H1 (cell line): ENCODE results near the gene FFAR2. TPM values are rescaled to one million over a fixed set of nuclear protein-coding genes. Genes with fewer than 3 reads are reported as not detected.

Source experiments
- CTCF ChIA-PET: fragments of 300-600 bp; sonication (Branson Sonifier 250); formaldehyde crosslinking; loops from one replicate; lab custom pipeline; 2021; ENCODE audit not compliant: partially characterized antibody; lab: Charles Lee
- POLR2A ChIA-PET: fragments of 300-600 bp; sonication (Branson Sonifier 250); formaldehyde crosslinking; loops from one replicate; lab custom pipeline; 2021; ENCODE audit warnings: inconsistent platforms; ENCODE audit not compliant: partially characterized antibody; lab: Charles Lee
- DNase-seq, 2 experiments: peaks; one replicate each; pipeline versions ENCODE4 v3.0.0 to v3.0.0-alpha.2; 2010 to 2022; ENCODE audit warnings: low spot score in 2 of 2, low read depth in 1 of 2, mixed read lengths in 1 of 2
- FAIRE-seq: peaks from 2 replicates; lab custom pipeline; 2011; peaks lifted over from hg19 to GRCh38; lab: Jason Lieb, UNC
- H2AFZ ChIP-seq: 2 replicates; pipeline ENCODE4 v1.8.1; 2012; ENCODE audit warnings: low read length, inconsistent platforms
- H2AK5ac ChIP-seq: 2 replicates; pipeline ENCODE4 v1.6.1; 2013; ENCODE audit warnings: low read depth, low read length
- H2BK120ac ChIP-seq: replicated peaks from 2 replicates; pipeline ENCODE3; 2013; ENCODE audit warnings: low read depth, low read length, inconsistent platforms
- H2BK12ac ChIP-seq: 2 replicates; pipeline ENCODE4 v1.6.1; 2013; ENCODE audit warnings: low read depth, low read length
- H2BK15ac ChIP-seq: 2 replicates; pipeline ENCODE4 v1.6.1; 2013; ENCODE audit warnings: low read length
- H2BK20ac ChIP-seq: 2 replicates; pipeline ENCODE4 v1.6.1; 2013; ENCODE audit warnings: low read length
- H2BK5ac ChIP-seq: 2 replicates; pipeline ENCODE4 v1.6.1; 2013; ENCODE audit warnings: low read depth, low read length
- H3K14ac ChIP-seq: 2 replicates; pipeline ENCODE4 v1.6.1; 2013; ENCODE audit warnings: inconsistent platforms; ENCODE audit not compliant: insufficient read length
- H3K18ac ChIP-seq: 2 replicates; pipeline ENCODE4 v1.6.1; 2013; ENCODE audit warnings: low read length; ENCODE audit errors: extremely low read depth
- H3K23ac ChIP-seq: 2 replicates; pipeline ENCODE4 v1.6.1; 2013; ENCODE audit warnings: inconsistent platforms; ENCODE audit not compliant: insufficient read length
- H3K23me2 ChIP-seq: 2 replicates; pipeline ENCODE4 v1.6.1; 2013; ENCODE audit warnings: low read depth, low read length
- H3K27ac ChIP-seq: 2 replicates; pipeline ENCODE4 v1.6.1; 2011; ENCODE audit warnings: low read depth, low read length, inconsistent platforms
- H3K27me3 ChIP-seq, 4 experiments: replicated peaks in 1 of 4; 1 replicate in 1 of 4; 2 replicates in 3 of 4; pipeline versions ENCODE4 v1.6.1 to v1.8.1; 2011 to 2013; ENCODE audit warnings: low read length in 3 of 4, mild to moderate bottlenecking in 3 of 4, inconsistent platforms in 2 of 4, mixed read lengths in 2 of 4, moderate library complexity in 1 of 4; ENCODE audit not compliant: control insufficient read depth in 3 of 4, insufficient read depth in 3 of 4; ENCODE audit errors: extremely low read depth in 1 of 4
- H3K36me3 ChIP-seq, 4 experiments: 2 replicates each; pipeline versions ENCODE4 v1.6.1 to v1.8.1; 2011 to 2013; ENCODE audit warnings: mild to moderate bottlenecking in 4 of 4, low read length in 3 of 4, moderate library complexity in 2 of 4, control low read depth in 1 of 4, inconsistent platforms in 1 of 4; ENCODE audit not compliant: insufficient read depth in 4 of 4, control insufficient read depth in 2 of 4
- H3K4ac ChIP-seq: replicated peaks from 2 replicates; pipeline ENCODE3; 2013; ENCODE audit warnings: low read length, low read depth, mixed read lengths, inconsistent platforms; ENCODE audit not compliant: insufficient read length
- H3K4me1 ChIP-seq, 4 experiments: replicated peaks in 1 of 4; 1 replicate in 1 of 4; 2 replicates in 3 of 4; pipeline versions ENCODE4 v1.6.1 to v1.8.1; 2011 to 2013; ENCODE audit warnings: low read length in 3 of 4, inconsistent platforms in 2 of 4, mixed read lengths in 1 of 4; ENCODE audit not compliant: insufficient read depth in 4 of 4, control insufficient read depth in 3 of 4
- H3K4me2 ChIP-seq, 2 experiments: 2 replicates each; pipeline versions ENCODE4 v1.6.1 to v1.8.1; 2011 to 2013; ENCODE audit warnings: low read depth in 2 of 2, low read length in 2 of 2, control low read depth in 1 of 2, inconsistent platforms in 1 of 2, mild to moderate bottlenecking in 1 of 2; ENCODE audit not compliant: insufficient read depth in 1 of 2
- H3K4me3 ChIP-seq, 4 experiments: fragments of 200-600, 300-600 bp in 1 of 4; sonication (generic), shearing (Covaris generic), sonication (Bioruptor Twin) in 1 of 4; 2 replicates each; pipeline versions ENCODE4 v1.5.1 to v1.8.1; 2011 to 2016; ENCODE audit warnings: low read length in 4 of 4, low read depth in 3 of 4, control low read depth in 2 of 4, inconsistent platforms in 2 of 4, mild to moderate bottlenecking in 2 of 4, mixed read lengths in 1 of 4, moderate library complexity in 1 of 4; ENCODE audit not compliant: insufficient read depth in 2 of 4; ENCODE audit errors: extremely low read depth in 1 of 4
- H3K56ac ChIP-seq: replicated peaks from 2 replicates; pipeline ENCODE3; 2013; ENCODE audit warnings: low read depth, mild to moderate bottlenecking, mixed read lengths, low read length, inconsistent platforms; ENCODE audit not compliant: insufficient read length
- H3K79me1 ChIP-seq: 2 replicates; pipeline ENCODE4 v1.6.1; 2013; ENCODE audit warnings: low read depth, low read length, control low read depth
- H3K79me2 ChIP-seq, 2 experiments: 2 replicates each; pipeline versions ENCODE4 v1.6.1 to v1.8.1; 2012 to 2013; ENCODE audit warnings: low read length in 2 of 2, mild to moderate bottlenecking in 2 of 2, inconsistent platforms in 1 of 2; ENCODE audit not compliant: insufficient read depth in 2 of 2, control insufficient read depth in 1 of 2
- H3K9ac ChIP-seq, 4 experiments: replicated peaks in 1 of 4; 1 replicate in 1 of 4; 2 replicates in 3 of 4; pipeline versions ENCODE4 v1.6.1 to v1.8.1; 2011 to 2013; ENCODE audit warnings: low read depth in 3 of 4, low read length in 3 of 4, control low read depth in 2 of 4, mild to moderate bottlenecking in 2 of 4, moderate library complexity in 2 of 4, inconsistent platforms in 1 of 4; ENCODE audit errors: extremely low read depth in 1 of 4
- H3K9me3 ChIP-seq, 2 experiments: 2 replicates each; pipeline versions ENCODE4 v1.6.1 to v1.8.1; 2012 to 2013; ENCODE audit warnings: mild to moderate bottlenecking in 2 of 2, moderate library complexity in 2 of 2, control low read depth in 1 of 2, inconsistent platforms in 1 of 2, low read depth in 1 of 2, low read length in 1 of 2, mixed read lengths in 1 of 2; ENCODE audit not compliant: insufficient read depth in 2 of 2
- H4K20me1 ChIP-seq, 2 experiments: replicated peaks in 1 of 2; 2 replicates each; pipeline versions ENCODE3 to v1.8.1; 2011 to 2013; ENCODE audit warnings: inconsistent platforms in 2 of 2, low read length in 2 of 2, mild to moderate bottlenecking in 1 of 2; ENCODE audit not compliant: insufficient read depth in 2 of 2, control insufficient read depth in 1 of 2
- H4K5ac ChIP-seq: 2 replicates; pipeline ENCODE4 v1.6.1; 2013; ENCODE audit warnings: low read length, low read depth, mixed read lengths, inconsistent platforms; ENCODE audit not compliant: insufficient read length
- H4K8ac ChIP-seq: 2 replicates; pipeline ENCODE4 v1.8.0; 2013; ENCODE audit warnings: mild to moderate bottlenecking, moderate library complexity, low read length, inconsistent platforms; ENCODE audit not compliant: insufficient read depth; ENCODE audit errors: extremely low read depth
- H4K91ac ChIP-seq: replicated peaks from 2 replicates; pipeline ENCODE3; 2013; ENCODE audit warnings: low read length, mixed read lengths, inconsistent platforms; ENCODE audit not compliant: insufficient read length
- CBX5 ChIP-seq: fragments of 300-800, 300-1000 bp; sonication (generic); IDR thresholded peaks from 2 replicates; pipeline ENCODE4 v1.7.1; 2016; ENCODE audit warnings: antibody characterized with exemption, low read length, low read depth
- CEBPB ChIP-seq: IDR thresholded peaks from 2 replicates; pipeline ENCODE4 v1.6.1; 2012; ENCODE audit warnings: low read depth, low read length
- EGR1 ChIP-seq: IDR thresholded peaks from 2 replicates; pipeline ENCODE4 v1.6.1; 2011; ENCODE audit warnings: low read depth, low read length, borderline replicate concordance
- EZH2 ChIP-seq: fragments of 200-600 bp; sonication (generic); IDR thresholded peaks from 2 replicates; pipeline ENCODE4 v1.7.1; 2012; ENCODE audit warnings: low read depth, mild to moderate bottlenecking, moderate library complexity, low read length, inconsistent platforms; ENCODE audit not compliant: severe bottlenecking
- GTF2F1 ChIP-seq: IDR thresholded peaks from 2 replicates; pipeline ENCODE4 v1.6.1; 2012; ENCODE audit warnings: low read depth, low read length, improper control_type of control experiment, borderline replicate concordance
- RNF2 ChIP-seq: fragments of 200-900, 300-1000 bp; sonication (generic); IDR thresholded peaks from 2 replicates; pipeline ENCODE4 v1.7.1; 2016; ENCODE audit warnings: borderline replicate concordance, low read depth, mild to moderate bottlenecking, antibody characterized with exemption, low read length; ENCODE audit not compliant: poor library complexity, severe bottlenecking; ENCODE audit errors: missing control alignments
- SIRT6 ChIP-seq: IDR thresholded peaks from one replicate; pipeline ENCODE4 v1.7.1; 2012; ENCODE audit warnings: low read length, inconsistent platforms
- SIX5 ChIP-seq: IDR thresholded peaks from 2 replicates; pipeline ENCODE4 v1.6.1; 2011; ENCODE audit warnings: mild to moderate bottlenecking, low read depth, low read length
- SP1 ChIP-seq: IDR thresholded peaks from 2 replicates; pipeline ENCODE4 v1.6.1; 2011; ENCODE audit warnings: low read depth, low read length
- WGBS, 2 experiments: shearing (Covaris generic) in 1 of 2; methylation state at CpG; one replicate each; pipeline versions ENCODE4 v1.1.6 to v1.1.7; 2013 to 2015; ENCODE audit warnings: low lambda C conversion rate in 2 of 2, mixed read lengths in 2 of 2, inconsistent platforms in 1 of 2, low coverage in 1 of 2, missing lambda C conversion rate in 1 of 2; ENCODE audit not compliant: insufficient replicate concordance in 2 of 2, insufficient coverage in 1 of 2, insufficient read length in 1 of 2; ENCODE audit errors: extremely low coverage in 1 of 2, missing lambda C conversion rate in 1 of 2; 5-methylcytosine and 5-hydroxymethylcytosine counted together
- polyA plus RNA-seq, 7 experiments: library from polyadenylated mRNA; depleted of rRNA in 3 of 7; stranded (reverse) in 5 of 7; unstranded in 2 of 7; fragments of >200 nt in 5 of 7; fragments of 200-250 nt in 2 of 7; gene quantifications; 1 replicate in 5 of 7; 2 replicates in 1 of 7; 4 replicates in 1 of 7; pipeline versions ENCODE4 v1.2.1 to v1.2.3, GENCODE V29; 2011 to 2013; ENCODE audit warnings: missing spikeins in 2 of 7, mixed read lengths in 2 of 7
- total RNA-seq: library from RNA; stranded (reverse); fragmentation: NEBNext Ultra II Directional; extraction: Animal tissue kit (Norgen Biotek cat#: 25700); gene quantifications from 2 replicates; pipeline ENCODE4 v1.2.1, GENCODE V29; 2021

The FFAR2 gene
- total and polyA plus RNA-seq, 2 of the 8 experiments (the other 6 are each of a cell fraction or from before 2014, with no cell fraction given) = not detected

DNA sequence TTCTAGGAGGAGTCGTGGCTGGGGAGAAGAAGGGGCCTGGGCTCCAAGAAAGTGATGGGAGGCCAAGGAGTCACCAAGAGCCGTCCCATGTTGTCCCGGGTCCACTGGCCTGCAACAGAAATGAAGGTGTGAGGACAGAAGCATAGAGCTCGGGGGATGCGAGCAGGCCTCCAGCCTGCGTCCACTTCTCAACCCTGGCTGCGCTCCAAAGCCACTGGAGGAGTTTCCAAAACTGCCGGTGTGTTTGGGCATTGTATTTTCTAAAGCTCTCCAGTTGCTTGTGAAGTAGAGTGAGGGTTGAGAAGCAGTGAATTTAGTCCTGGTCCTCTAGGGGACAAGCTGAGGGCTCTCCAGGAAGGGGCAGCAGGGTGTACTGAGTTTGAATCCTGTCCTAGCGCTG, 13.0 kb downstream of the FFAR2 start:
- no peaks in the 10 kb centered on the region for H3K4me1 ChIP-seq
- no peak overlapping the region for H3K27ac ChIP-seq
- POLR2A ChIA-PET = no interaction called here
- H3K9ac ChIP-seq = no peak overlapping the region
- H3K23ac ChIP-seq = no peak overlapping the region
- no peak overlapping the region for H3K56ac ChIP-seq
- DNase-seq (no peak), FAIRE-seq (no peak)
- H2BK5ac ChIP-seq = no peak overlapping the region
- no peaks in the 10 kb centered on the region for H4K20me1 ChIP-seq
- 92% methylated on average over 9 of the region's 9 CpGs; no CpG with 5 or more reads in 1 of the 2 experiments for WGBS, 2 experiments
- no peaks in the 10 kb centered on the region for H3K79me1 ChIP-seq
- H3K23me2 ChIP-seq = peaks cover 1% of the 10 kb centered on the region; the same call in 1 of the 2 replicates
- no peak overlapping the region for H3K18ac ChIP-seq
- H2BK20ac ChIP-seq = no peak overlapping the region
- no peak overlapping the region for H3K4me3 ChIP-seq
- H3K4me2 ChIP-seq = no peak overlapping the region
- H4K5ac ChIP-seq = no peak overlapping the region
- no peaks in the 10 kb centered on the region for H3K9me3 ChIP-seq
- no peak overlapping the region for H4K91ac ChIP-seq
- no peak overlapping the region for H2BK120ac ChIP-seq
- H3K79me2 ChIP-seq = no peaks in the 10 kb centered on the region
- no peak overlapping the region for H3K14ac ChIP-seq
- H3K4ac ChIP-seq = no peak overlapping the region
- H2BK15ac ChIP-seq = no peak overlapping the region
- no peak overlapping the region; the same call in 1 of the 2 replicates for H4K8ac ChIP-seq
- no peak overlapping the region for H2AFZ ChIP-seq
- no peaks in the 10 kb centered on the region for H3K36me3 ChIP-seq
- H2BK12ac ChIP-seq = no peak overlapping the region
- no peaks in the 10 kb centered on the region for H3K27me3 ChIP-seq
- CTCF ChIA-PET = interaction anchor here (0.7 to 1.1 kb wide), 3 partner anchors 26 to 253 kb away, joined by 3 to 4 read pairs (median 3); no protein-coding TSS in a partner anchor
- no peak overlapping the region for H2AK5ac ChIP-seq
- no peak for TF ChIP-seq SIRT6
- no peak for TF ChIP-seq GTF2F1
- no peak for TF ChIP-seq CBX5
- TF ChIP-seq RNF2 = no peak
- no peak for TF ChIP-seq EZH2
- TF ChIP-seq EGR1 = no peak
- TF ChIP-seq CEBPB = no peak
- no peak for TF ChIP-seq SIX5
- TF ChIP-seq SP1 = no peak
